ENCODE data around the gene SOAT2. TPM values are rescaled to one million over a fixed set of nuclear protein-coding genes. Genes with fewer than 3 reads are reported as not detected.

SOAT2 gene
- polyA plus RNA-seq, 2 of the 4 experiments (the other 2 are of a cell fraction): 0.09 to 0.14 TPM

DNA sequence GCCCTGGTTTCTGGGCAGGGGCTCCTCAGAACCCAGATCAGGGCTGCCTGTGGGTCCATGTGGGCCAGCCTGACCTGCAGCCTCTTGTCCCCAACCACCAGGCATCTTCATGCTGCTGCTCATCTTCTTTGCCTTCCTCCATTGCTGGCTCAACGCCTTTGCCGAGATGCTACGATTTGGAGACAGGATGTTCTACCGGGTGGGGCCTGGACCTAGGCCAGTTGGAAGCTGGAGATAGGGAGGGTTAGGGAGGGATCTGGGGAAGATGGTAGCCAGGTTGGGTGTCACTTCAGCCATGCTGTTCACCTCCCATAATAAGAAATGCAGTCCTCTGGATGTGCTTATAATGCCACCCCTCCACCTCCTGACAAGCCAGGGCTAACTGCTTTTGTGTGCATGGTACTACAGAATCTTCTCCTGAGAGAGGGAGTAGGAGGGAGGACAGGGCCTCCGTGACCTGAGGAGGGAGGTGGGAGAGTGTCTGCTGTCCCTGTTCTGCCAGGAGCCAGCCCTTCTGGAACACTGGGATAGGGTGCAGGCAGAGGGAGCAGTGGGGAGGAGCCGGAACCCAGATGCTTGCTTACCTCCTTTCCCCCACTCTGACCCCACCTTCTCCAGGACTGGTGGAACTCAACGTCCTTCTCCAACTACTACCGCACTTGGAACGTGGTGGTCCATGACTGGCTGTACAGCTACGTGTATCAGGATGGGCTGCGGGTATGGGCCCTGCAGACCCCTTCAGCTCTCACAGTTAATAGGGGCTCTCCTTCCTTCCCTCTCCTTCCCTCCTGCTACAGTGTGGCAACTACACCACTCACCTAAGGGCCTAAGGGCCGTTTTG is 17.6 kb downstream of the SOAT2 start:
- Histone ChIP-seq H3K4me1 (peaks cover 11% of the 10 kb centered on the region; the same call in 2 of the 3 replicates), H3K4me2 (no peak overlapping the region), H3K9me3 (no peaks in the 10 kb centered on the region), H3K27ac (no peak overlapping the region), H3K4me3 (no peak overlapping the region)
- 82% methylated on average over 12 of the region's 12 CpGs for WGBS (ENCODE audit: missing lambda C conversion rate)
- FAIRE-seq (no peak), DNase-seq (ENCODE audit: low read depth in 1 of 2, low spot score in 1 of 2) (no peak), ATAC-seq (peak in 1 of 2 experiments; percentile 25; a peak in 2 of 6 replicates)
- no peak for TF ChIP-seq ZNF302 (CRISPR knock-in tag; IDR thresholded peaks at IDR 0.05)
- TF ChIP-seq, protein P1, sequence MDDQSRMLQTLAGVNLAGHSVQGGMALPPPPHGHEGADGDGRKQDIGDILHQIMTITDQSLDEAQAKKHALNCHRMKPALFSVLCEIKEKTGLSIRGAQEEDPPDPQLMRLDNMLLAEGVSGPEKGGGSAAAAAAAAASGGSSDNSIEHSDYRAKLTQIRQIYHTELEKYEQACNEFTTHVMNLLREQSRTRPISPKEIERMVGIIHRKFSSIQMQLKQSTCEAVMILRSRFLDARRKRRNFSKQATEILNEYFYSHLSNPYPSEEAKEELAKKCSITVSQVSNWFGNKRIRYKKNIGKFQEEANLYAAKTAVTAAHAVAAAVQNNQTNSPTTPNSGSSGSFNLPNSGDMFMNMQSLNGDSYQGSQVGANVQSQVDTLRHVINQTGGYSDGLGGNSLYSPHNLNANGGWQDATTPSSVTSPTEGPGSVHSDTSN (IDR thresholded peaks at IDR 0.05): no peak
- no peak for TF ChIP-seq RARB (CRISPR knock-in tag; IDR thresholded peaks at IDR 0.05)
- TF ChIP-seq, protein P2, sequence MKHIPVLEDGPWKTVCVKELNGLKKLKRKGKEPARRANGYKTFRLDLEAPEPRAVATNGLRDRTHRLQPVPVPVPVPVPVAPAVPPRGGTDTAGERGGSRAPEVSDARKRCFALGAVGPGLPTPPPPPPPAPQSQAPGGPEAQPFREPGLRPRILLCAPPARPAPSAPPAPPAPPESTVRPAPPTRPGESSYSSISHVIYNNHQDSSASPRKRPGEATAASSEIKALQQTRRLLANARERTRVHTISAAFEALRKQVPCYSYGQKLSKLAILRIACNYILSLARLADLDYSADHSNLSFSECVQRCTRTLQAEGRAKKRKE (CRISPR knock-in tag; IDR thresholded peaks at IDR 0.05; ENCODE audit: low read depth): no peak
- TF ChIP-seq, protein P3, sequence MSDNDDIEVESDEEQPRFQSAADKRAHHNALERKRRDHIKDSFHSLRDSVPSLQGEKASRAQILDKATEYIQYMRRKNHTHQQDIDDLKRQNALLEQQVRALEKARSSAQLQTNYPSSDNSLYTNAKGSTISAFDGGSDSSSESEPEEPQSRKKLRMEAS (IDR thresholded peaks at IDR 0.05): no peak
- no peak for TF ChIP-seq EHF (CRISPR knock-in tag; IDR thresholded peaks at IDR 0.05)
- no peak for TF ChIP-seq NPAS2 (CRISPR knock-in tag; IDR thresholded peaks at IDR 0.05; ENCODE audit: borderline replicate concordance)
- TF ChIP-seq MAZ (IDR thresholded peaks at IDR 0.05; ENCODE audit: borderline replicate concordance, low read depth, low read length): no peak
- TF ChIP-seq, protein P4, sequence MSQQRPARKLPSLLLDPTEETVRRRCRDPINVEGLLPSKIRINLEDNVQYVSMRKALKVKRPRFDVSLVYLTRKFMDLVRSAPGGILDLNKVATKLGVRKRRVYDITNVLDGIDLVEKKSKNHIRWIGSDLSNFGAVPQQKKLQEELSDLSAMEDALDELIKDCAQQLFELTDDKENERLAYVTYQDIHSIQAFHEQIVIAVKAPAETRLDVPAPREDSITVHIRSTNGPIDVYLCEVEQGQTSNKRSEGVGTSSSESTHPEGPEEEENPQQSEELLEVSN (IDR thresholded peaks at IDR 0.05; ENCODE audit: borderline replicate concordance, low read depth): no peak
- TF ChIP-seq CBX8 (IDR thresholded peaks at IDR 0.05): no peak
- POLR2A ChIA-PET: no interaction called here
- CTCF ChIA-PET: interaction anchor here (0.7 to 2.0 kb wide), 4 partner anchors 10 to 55 kb away, joined by 3 to 8 read pairs (median 4); no protein-coding TSS in a partner anchor

DNA sequence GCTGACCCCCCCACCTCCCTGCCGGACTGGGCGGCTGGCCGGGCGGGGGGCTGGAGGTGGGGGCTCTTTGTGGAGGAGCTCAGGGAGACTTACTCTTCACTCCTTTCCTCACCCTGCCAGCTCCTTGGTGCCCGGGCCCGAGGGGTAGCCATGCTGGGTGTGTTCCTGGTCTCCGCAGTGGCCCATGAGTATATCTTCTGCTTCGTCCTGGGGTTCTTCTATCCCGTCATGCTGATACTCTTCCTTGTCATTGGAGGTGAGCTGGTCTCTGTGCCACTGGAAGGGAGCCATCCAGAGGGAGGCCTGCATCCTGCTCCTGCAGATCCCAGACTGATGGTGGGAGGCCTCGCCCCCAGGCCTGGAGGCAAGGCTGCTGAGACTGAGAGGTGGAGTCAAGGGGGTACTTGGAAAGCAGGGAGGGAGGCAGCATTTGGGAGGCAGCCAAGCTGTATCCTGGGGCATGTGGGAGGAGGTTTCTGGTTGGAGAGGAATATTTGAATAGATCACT is 19.7 kb downstream of the SOAT2 start:
- peak in 1 of 2 experiments; percentile 33 for DNase-seq (ENCODE audit: low read depth in 1 of 2, low spot score in 1 of 2)
- 85% methylated on average over 6 of the region's 10 CpGs for WGBS (ENCODE audit: missing lambda C conversion rate)
- ChIA-PET POLR2A (no interaction called here), CTCF (interaction anchor here (1.0 to 1.9 kb wide), 4 partner anchors 23 to 66 kb away, joined by 3 to 8 read pairs (median 6); no protein-coding TSS in a partner anchor)
- H3K27ac ChIP-seq: no peak overlapping the region
- FAIRE-seq: no peak
- H3K4me2 ChIP-seq: 0 out of 3 replicates have a peak overlapping the region, but pooled peaks have one; percentile 14
- no peak overlapping the region for H3K4me3 ChIP-seq
- H3K9me3 ChIP-seq: no peaks in the 10 kb centered on the region
- TF ChIP-seq GATA3 (IDR thresholded peaks at IDR 0.05; ENCODE audit: borderline replicate concordance) (no peak), HOXB13 (CRISPR knock-in tag; IDR thresholded peaks at IDR 0.05; ENCODE audit: low read depth) (no peak), ZNF302 (CRISPR knock-in tag; IDR thresholded peaks at IDR 0.05) (no peak), HEYL (CRISPR knock-in tag; IDR thresholded peaks at IDR 0.05) (no peak), POLR2A (IDR thresholded peaks at IDR 0.05; ENCODE audit: low read length) (no peak)
- TF ChIP-seq, protein P5, sequence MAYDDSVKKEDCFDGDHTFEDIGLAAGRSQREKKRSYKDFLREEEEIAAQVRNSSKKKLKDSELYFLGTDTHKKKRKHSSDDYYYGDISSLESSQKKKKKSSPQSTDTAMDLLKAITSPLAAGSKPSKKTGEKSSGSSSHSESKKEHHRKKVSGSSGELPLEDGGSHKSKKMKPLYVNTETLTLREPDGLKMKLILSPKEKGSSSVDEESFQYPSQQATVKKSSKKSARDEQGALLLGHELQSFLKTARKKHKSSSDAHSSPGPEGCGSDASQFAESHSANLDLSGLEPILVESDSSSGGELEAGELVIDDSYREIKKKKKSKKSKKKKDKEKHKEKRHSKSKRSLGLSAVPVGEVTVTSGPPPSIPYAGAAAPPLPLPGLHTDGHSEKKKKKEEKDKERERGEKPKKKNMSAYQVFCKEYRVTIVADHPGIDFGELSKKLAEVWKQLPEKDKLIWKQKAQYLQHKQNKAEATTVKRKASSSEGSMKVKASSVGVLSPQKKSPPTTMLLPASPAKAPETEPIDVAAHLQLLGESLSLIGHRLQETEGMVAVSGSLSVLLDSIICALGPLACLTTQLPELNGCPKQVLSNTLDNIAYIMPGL (CRISPR knock-in tag; IDR thresholded peaks at IDR 0.05; ENCODE audit: borderline replicate concordance): no peak
- ATAC-seq: peak; percentile 38 to 62; a peak in 4 of 6 replicates
- peaks cover 11% of the 10 kb centered on the region; the same call in 2 of the 3 replicates for H3K4me1 ChIP-seq
